HUES6 (cell line): ENCODE data around the gene UBE2L3.
"Not testable (repeated sequence)": the region's sequence is repeated elsewhere in the genome, so short reads cannot be mapped to it uniquely, and the experiment has no call there.

Experiments
- H3K27ac ChIP-seq: 2 replicates; pipeline ENCODE4 v1.7.0; 2013; ENCODE audit warnings: low read depth, mild to moderate bottlenecking, low read length, inconsistent platforms
- H3K27me3 ChIP-seq: 2 replicates; pipeline ENCODE4 v1.6.1; 2013; ENCODE audit warnings: low read length; ENCODE audit not compliant: control insufficient read depth, insufficient read depth
- H3K36me3 ChIP-seq: 2 replicates; pipeline ENCODE4 v1.6.1; 2013; ENCODE audit warnings: low read length; ENCODE audit not compliant: control insufficient read depth, insufficient read depth
- H3K4me1 ChIP-seq: 2 replicates; pipeline ENCODE4 v1.6.1; 2013; ENCODE audit warnings: low read length; ENCODE audit not compliant: control insufficient read depth, insufficient read depth
- H3K4me3 ChIP-seq: 2 replicates; pipeline ENCODE4 v1.5.1; 2013; ENCODE audit warnings: low read depth, low read length
- H3K9ac ChIP-seq: one replicate; pipeline ENCODE4 v1.6.1; 2013; ENCODE audit warnings: mild to moderate bottlenecking, low read length
- H3K9me3 ChIP-seq: 2 replicates; pipeline ENCODE4 v1.6.1; 2013; ENCODE audit warnings: low read depth, low read length; ENCODE audit not compliant: control insufficient read depth, insufficient read depth

Gene UBE2L3

DNA sequence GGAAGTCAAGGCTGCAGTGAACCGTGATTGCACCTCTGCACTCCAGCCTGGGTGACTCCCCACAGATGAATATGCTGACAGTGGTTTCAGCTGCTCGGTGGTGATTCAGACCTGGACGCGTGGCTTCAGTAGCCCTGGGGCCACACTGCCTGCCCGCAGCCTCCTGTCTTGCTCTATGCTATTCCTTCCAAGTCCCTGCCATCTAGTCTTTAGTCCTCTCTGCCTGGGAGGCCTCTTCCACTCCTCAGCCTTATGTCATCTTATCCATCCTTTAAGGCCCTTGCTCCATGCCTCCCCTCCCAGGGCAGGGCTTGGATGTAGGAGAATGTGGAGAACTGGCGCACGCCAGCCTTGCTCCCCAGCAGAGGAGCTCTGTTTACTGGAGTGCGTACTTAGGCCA is 39.3 kb downstream of the UBE2L3 start:
- H3K27me3 ChIP-seq = no peaks in the 10 kb centered on the region
- H3K4me1 ChIP-seq = no peaks in the 10 kb centered on the region
- H3K36me3 ChIP-seq = peaks cover 37% of the 10 kb centered on the region
- no peak overlapping the region for H3K4me3 ChIP-seq
- no peaks in the 10 kb centered on the region for H3K9me3 ChIP-seq
- no peak overlapping the region for H3K27ac ChIP-seq
- H3K9ac ChIP-seq = no peak overlapping the region

DNA sequence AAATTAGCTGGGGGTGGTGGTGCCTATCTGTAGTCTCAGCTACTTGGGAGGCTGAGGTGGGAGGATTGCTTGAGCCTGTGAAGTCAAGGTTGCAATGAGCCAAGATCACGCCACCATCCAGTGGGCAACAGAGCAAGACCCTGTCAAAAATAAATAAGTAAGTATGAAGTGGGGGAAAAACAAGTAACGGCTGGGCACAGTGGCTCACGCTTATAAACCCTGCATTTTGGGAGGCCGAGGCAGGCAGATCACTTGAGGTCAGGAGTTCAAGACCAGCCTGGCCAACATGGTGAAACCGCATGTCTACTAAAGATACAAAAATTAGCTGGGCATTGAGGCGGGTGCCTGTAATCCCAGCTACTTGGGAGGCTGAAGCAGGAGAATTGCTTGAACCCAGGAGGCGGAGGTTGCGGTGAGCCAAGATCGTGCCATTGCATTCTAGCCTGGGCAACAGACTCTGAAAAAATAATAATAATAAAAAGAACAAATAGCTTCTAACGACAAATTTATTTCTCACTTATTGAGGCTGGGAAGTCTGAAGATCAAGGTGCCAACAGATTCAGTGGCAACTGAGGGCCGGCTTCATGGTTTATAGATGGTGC is 42.1 kb downstream of the UBE2L3 start:
- not testable (repeated sequence) for H3K9me3 ChIP-seq, H3K4me3 ChIP-seq, H3K27ac ChIP-seq, H3K27me3 ChIP-seq, H3K4me1 ChIP-seq, H3K9ac ChIP-seq
- peaks cover 52% of the 10 kb centered on the region for H3K36me3 ChIP-seq

DNA sequence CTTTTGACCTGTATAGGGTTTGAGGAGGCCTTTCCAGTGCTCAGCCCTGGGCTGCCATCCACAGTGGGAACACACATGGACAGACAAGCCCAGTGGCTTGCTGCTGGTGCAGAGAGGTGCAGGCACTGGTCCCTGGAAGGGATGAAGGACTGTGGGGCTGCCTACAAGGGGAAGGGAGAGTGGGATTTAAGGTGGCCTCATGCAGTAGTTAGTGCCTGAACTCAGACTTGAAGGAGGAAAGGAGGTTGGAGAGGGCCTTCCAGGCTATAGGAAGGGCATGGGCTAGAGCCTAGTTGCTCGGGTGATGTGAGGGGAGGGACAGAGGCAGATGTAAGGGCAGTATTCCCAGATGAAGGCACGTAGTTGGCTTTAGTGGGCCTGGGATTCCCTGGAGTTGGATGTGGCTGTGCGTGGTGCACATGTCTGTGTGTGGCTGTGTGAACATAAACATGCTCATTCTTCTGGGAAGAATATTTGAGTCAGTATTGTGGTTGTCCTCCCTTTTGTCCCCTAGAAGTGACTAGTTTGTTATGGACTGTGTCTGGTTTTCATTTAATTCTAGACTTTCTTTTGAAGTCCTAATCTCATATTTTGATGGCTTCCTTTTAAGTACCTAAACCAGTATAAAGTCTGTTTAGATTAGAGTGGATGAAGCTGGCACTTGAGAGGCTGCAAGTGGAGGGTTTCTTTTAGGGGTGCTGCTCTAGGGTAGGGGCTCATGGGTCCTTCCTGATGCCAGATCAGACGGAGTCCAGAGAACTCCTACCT is 43.9 kb downstream of the UBE2L3 start:
- H3K27me3 ChIP-seq = no peaks in the 10 kb centered on the region
- no peak overlapping the region for H3K4me3 ChIP-seq
- no peak overlapping the region for H3K27ac ChIP-seq
- H3K36me3 ChIP-seq = peaks cover 53% of the 10 kb centered on the region
- H3K9me3 ChIP-seq = no peaks in the 10 kb centered on the region
- H3K4me1 ChIP-seq = no peaks in the 10 kb centered on the region
- no peak overlapping the region for H3K9ac ChIP-seq

DNA sequence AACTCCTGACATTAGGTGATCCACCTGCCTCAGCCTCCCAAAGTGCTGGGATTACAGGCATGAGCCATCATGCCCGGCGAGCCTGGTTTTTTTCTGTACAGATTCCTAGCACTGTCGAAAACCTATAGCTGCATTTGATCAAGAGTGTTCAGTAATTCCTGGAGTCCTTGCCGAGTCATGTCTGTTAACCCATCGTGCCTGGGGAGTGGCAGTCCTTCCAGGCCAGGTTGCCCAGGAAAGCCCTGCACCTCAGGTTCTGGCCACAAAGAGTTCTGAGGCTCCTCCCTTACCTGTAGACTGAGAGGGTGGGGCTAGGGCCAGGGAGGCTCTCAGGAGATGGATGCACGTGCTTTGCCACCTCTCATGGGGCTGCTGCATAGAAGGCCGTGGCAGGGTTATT is 45.3 kb downstream of the UBE2L3 start:
- no peaks in the 10 kb centered on the region for H3K27me3 ChIP-seq
- no peaks in the 10 kb centered on the region for H3K9me3 ChIP-seq
- H3K4me1 ChIP-seq = no peaks in the 10 kb centered on the region
- H3K9ac ChIP-seq = no peak overlapping the region
- H3K36me3 ChIP-seq = peaks cover 48% of the 10 kb centered on the region
- H3K27ac ChIP-seq = no peak overlapping the region
- H3K4me3 ChIP-seq = no peak overlapping the region

DNA sequence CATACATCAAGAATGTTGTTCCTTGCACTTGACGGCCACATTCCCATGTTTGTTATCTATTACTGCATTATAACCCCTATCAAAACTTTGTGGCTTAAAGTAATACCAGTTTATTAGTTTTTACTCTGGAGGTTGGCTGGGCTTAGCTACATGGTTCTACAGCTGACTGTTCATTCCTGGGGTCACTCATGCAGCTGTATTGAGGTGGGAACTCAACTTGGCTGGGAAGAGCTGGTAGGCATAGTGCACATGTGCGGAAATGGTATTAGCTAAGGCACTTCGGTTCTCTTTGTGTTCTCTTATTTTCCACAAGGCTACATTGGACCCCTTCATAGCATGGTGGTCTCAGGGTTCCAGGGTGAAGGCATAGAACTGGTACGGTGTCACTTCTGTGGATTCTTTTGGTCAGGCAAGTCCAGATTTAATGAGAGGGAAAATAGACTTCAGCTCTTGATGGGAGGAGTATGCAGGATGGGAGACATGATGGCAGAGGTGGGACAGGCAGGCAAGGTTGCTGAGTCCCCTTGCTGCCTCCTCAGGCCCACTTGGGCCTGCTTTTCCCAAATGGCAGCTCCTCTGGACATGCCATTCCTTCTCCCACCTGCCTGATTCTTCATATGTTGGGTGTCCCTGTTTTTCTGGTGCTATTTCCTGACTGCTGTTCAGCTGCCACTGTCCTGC is 46.2 kb downstream of the UBE2L3 start:
- no peak overlapping the region for H3K9ac ChIP-seq
- H3K27ac ChIP-seq = no peak overlapping the region
- H3K4me1 ChIP-seq = no peaks in the 10 kb centered on the region
- H3K9me3 ChIP-seq = no peaks in the 10 kb centered on the region
- H3K4me3 ChIP-seq = no peak overlapping the region
- H3K36me3 ChIP-seq = peaks cover 49% of the 10 kb centered on the region
- H3K27me3 ChIP-seq = no peaks in the 10 kb centered on the region

DNA sequence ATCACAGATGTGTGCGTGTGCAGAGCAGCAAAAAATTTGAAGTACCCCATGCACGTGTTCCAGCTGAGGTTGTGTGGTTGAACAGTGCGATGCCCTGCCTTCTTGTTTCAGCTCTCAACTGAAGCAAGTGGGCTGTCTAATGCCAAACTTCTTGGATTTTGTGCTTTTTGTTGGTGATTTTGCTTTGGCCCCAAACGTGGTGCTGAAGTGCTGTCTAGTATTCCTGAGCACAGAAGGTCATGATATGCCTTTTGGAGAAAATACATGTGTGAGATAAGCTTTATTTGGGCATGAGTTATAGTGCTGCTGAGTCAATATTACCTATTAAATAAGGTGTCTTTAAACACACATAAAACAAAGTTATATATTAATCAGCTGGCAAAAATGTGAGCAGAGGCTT is 48.2 kb downstream of the UBE2L3 start:
- no peak overlapping the region for H3K4me3 ChIP-seq
- no peaks in the 10 kb centered on the region for H3K4me1 ChIP-seq
- H3K36me3 ChIP-seq = peaks cover 51% of the 10 kb centered on the region
- no peak overlapping the region for H3K27ac ChIP-seq
- no peaks in the 10 kb centered on the region for H3K27me3 ChIP-seq
- no peak overlapping the region for H3K9ac ChIP-seq
- no peaks in the 10 kb centered on the region for H3K9me3 ChIP-seq

DNA sequence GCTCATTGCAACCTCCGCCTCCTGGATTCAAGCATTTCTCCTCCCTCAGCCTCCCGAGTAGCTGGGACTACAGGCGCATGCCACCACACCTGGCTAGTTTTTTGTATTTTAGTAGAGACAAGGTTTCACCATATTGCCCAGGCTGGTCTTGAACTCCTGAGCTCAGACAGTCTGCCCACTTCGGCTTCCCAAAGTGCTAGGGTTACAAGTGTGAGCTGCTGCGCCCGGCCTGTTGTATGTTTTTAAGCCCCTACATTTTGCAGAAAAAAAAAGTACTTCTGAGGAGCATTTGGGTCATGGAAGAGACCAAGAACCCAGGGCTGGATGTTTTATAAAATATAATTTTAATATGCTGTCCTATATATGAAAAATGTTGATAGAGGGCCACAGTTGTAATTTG is 49.8 kb downstream of the UBE2L3 start:
- H3K9ac ChIP-seq, H3K27ac ChIP-seq, H3K27me3 ChIP-seq, H3K4me3 ChIP-seq, H3K4me1 ChIP-seq, H3K9me3 ChIP-seq: not testable (repeated sequence)
- H3K36me3 ChIP-seq = peaks cover 45% of the 10 kb centered on the region

DNA sequence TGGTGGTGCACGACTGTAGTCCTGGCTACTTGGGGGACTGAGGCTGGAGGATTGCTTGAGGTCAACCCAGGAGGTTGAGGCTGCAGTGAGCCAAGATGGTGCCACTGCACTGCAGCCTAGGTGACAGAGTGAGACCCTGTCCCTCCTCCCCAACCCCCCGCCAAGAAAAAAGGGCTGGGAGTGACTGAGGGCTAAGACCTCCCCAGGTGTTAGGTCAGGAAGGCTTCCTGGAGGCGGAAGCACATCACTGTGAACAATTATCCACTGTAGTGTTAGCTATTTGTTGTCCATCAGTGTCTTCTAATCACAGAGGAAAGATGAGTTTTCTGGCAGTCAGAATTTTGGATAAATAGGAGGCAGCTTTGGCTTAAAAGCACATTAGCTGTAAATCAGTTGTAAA is 53.5 kb downstream of the UBE2L3 start:
- Histone ChIP-seq H3K4me1 (no peaks in the 10 kb centered on the region; the same call in 1 of the 2 replicates), H3K36me3 (peaks cover 33% of the 10 kb centered on the region), H3K27me3 (no peaks in the 10 kb centered on the region), H3K9me3 (no peaks in the 10 kb centered on the region), H3K4me3 (no peak overlapping the region), H3K9ac (no peak overlapping the region), H3K27ac (no peak overlapping the region)

DNA sequence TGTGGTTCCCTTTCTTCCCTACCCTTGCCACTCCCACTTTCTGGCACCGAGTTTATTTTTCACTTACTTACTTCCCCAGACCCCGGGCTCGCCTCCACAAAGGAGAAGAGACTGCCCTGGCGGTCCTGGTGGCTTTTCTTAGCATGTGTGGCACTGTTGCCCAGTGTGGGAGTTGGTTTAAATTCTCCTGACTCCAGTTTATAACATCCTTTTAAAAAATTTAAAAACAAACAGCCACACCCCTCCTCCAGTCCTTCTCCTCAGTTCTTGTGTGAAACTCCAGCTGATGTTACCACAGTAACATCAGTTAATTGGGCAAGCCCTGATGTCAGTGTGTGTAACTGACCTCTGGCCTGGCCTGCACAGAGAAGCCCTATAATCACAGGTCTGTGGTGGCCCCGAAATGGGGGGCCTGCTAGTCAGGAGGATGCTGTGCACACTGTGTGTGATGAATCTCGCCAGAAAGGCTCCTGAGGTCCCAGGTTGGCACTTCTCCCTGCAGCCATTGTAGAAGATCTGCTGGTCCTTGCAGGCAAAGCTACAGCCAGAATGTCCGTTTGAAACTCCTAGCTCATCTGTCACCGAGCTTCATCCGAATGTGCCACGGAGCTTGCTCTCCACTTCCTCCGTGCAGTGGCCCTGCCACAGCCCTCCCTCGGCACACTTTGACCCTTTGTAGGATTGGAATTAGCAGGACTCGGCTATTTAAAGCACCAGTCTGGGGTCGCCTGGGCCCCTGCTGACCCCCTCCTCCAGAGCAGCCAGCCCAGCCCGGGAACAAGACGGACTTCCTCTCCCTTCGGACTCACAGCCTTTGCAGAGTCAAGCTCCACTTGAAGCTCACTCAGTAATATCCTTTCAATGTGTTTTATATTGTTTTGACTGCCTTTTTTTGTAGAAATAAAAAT is 54.8 kb downstream of the UBE2L3 start:
- Histone ChIP-seq H3K9ac (no peak overlapping the region), H3K36me3 (peaks cover 32% of the 10 kb centered on the region), H3K9me3 (no peaks in the 10 kb centered on the region), H3K4me3 (no peak overlapping the region), H3K27ac (no peak overlapping the region), H3K27me3 (no peaks in the 10 kb centered on the region), H3K4me1 (no peaks in the 10 kb centered on the region; the same call in 1 of the 2 replicates)

DNA sequence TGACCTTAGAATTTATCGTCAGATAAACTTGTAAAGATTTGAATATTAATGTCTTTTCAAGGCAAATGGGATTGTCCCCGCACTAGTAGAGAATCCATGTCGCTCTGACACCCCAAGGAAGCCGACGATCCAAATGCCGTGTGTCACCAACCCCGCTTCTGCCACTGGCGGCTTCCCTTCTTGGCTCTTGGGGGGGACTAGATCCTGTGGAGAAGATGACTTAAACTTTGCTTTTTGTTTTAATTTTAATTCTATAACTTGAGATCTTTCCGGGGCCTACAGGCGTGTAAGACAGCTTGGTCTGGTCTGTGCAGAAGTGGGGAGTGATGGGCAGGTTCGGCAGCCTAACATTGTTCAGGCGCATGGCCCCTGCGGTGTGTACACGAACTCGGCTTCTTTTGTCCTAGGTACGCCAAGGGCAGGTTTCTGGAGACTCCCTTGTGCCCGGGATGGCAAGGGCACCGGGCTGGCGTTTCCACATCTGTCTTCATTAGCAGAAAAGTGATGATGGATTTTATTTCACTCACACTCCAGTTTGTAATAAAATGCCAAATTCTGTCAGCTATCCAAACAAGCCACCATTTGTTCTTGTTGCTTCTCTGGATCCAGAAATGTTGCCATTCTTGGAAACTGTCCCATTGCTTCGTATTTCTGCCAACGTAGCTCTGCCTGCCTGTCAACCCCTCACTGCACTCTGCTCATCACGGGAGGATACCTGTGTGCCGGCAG is 55.6 kb downstream of the UBE2L3 start:
- H3K4me1 ChIP-seq = no peaks in the 10 kb centered on the region; the same call in 1 of the 2 replicates
- H3K27ac ChIP-seq = no peak overlapping the region
- H3K9me3 ChIP-seq = no peaks in the 10 kb centered on the region
- H3K36me3 ChIP-seq = peaks cover 37% of the 10 kb centered on the region
- no peak overlapping the region for H3K9ac ChIP-seq
- no peaks in the 10 kb centered on the region for H3K27me3 ChIP-seq
- no peak overlapping the region for H3K4me3 ChIP-seq
